H1 (cell line): ENCODE measurements around the gene HMHB1. TPM values are rescaled to one million over a fixed set of nuclear protein-coding genes. Genes with fewer than 3 reads are reported as not detected.

Experiments used
- CTCF ChIA-PET: fragments of 300-600 bp; sonication (Branson Sonifier 250); formaldehyde crosslinking; loops from one replicate; lab custom pipeline; 2021; ENCODE audit not compliant: partially characterized antibody; lab: Charles Lee
- POLR2A ChIA-PET: fragments of 300-600 bp; sonication (Branson Sonifier 250); formaldehyde crosslinking; loops from one replicate; lab custom pipeline; 2021; ENCODE audit warnings: inconsistent platforms; ENCODE audit not compliant: partially characterized antibody; lab: Charles Lee
- DNase-seq, 2 experiments: peaks; one replicate each; pipeline versions ENCODE4 v3.0.0 to v3.0.0-alpha.2; 2010 to 2022; ENCODE audit warnings: low spot score in 2 of 2, low read depth in 1 of 2, mixed read lengths in 1 of 2
- FAIRE-seq: peaks from 2 replicates; lab custom pipeline; 2011; peaks lifted over from hg19 to GRCh38; lab: Jason Lieb, UNC
- H2AFZ ChIP-seq: 2 replicates; pipeline ENCODE4 v1.8.1; 2012; ENCODE audit warnings: low read length, inconsistent platforms
- H2AK5ac ChIP-seq: 2 replicates; pipeline ENCODE4 v1.6.1; 2013; ENCODE audit warnings: low read depth, low read length
- H2BK120ac ChIP-seq: replicated peaks from 2 replicates; pipeline ENCODE3; 2013; ENCODE audit warnings: low read depth, low read length, inconsistent platforms
- H2BK12ac ChIP-seq: 2 replicates; pipeline ENCODE4 v1.6.1; 2013; ENCODE audit warnings: low read depth, low read length
- H2BK15ac ChIP-seq: 2 replicates; pipeline ENCODE4 v1.6.1; 2013; ENCODE audit warnings: low read length
- H2BK20ac ChIP-seq: 2 replicates; pipeline ENCODE4 v1.6.1; 2013; ENCODE audit warnings: low read length
- H2BK5ac ChIP-seq: 2 replicates; pipeline ENCODE4 v1.6.1; 2013; ENCODE audit warnings: low read depth, low read length
- H3K14ac ChIP-seq: 2 replicates; pipeline ENCODE4 v1.6.1; 2013; ENCODE audit warnings: inconsistent platforms; ENCODE audit not compliant: insufficient read length
- H3K18ac ChIP-seq: 2 replicates; pipeline ENCODE4 v1.6.1; 2013; ENCODE audit warnings: low read length; ENCODE audit errors: extremely low read depth
- H3K23ac ChIP-seq: 2 replicates; pipeline ENCODE4 v1.6.1; 2013; ENCODE audit warnings: inconsistent platforms; ENCODE audit not compliant: insufficient read length
- H3K23me2 ChIP-seq: 2 replicates; pipeline ENCODE4 v1.6.1; 2013; ENCODE audit warnings: low read depth, low read length
- H3K27ac ChIP-seq: 2 replicates; pipeline ENCODE4 v1.6.1; 2011; ENCODE audit warnings: low read depth, low read length, inconsistent platforms
- H3K27me3 ChIP-seq, 4 experiments: replicated peaks in 1 of 4; 1 replicate in 1 of 4; 2 replicates in 3 of 4; pipeline versions ENCODE4 v1.6.1 to v1.8.1; 2011 to 2013; ENCODE audit warnings: low read length in 3 of 4, mild to moderate bottlenecking in 3 of 4, inconsistent platforms in 2 of 4, mixed read lengths in 2 of 4, moderate library complexity in 1 of 4; ENCODE audit not compliant: control insufficient read depth in 3 of 4, insufficient read depth in 3 of 4; ENCODE audit errors: extremely low read depth in 1 of 4
- H3K36me3 ChIP-seq, 4 experiments: 2 replicates each; pipeline versions ENCODE4 v1.6.1 to v1.8.1; 2011 to 2013; ENCODE audit warnings: mild to moderate bottlenecking in 4 of 4, low read length in 3 of 4, moderate library complexity in 2 of 4, control low read depth in 1 of 4, inconsistent platforms in 1 of 4; ENCODE audit not compliant: insufficient read depth in 4 of 4, control insufficient read depth in 2 of 4
- H3K4ac ChIP-seq: replicated peaks from 2 replicates; pipeline ENCODE3; 2013; ENCODE audit warnings: low read length, low read depth, mixed read lengths, inconsistent platforms; ENCODE audit not compliant: insufficient read length
- H3K4me1 ChIP-seq, 4 experiments: replicated peaks in 1 of 4; 1 replicate in 1 of 4; 2 replicates in 3 of 4; pipeline versions ENCODE4 v1.6.1 to v1.8.1; 2011 to 2013; ENCODE audit warnings: low read length in 3 of 4, inconsistent platforms in 2 of 4, mixed read lengths in 1 of 4; ENCODE audit not compliant: insufficient read depth in 4 of 4, control insufficient read depth in 3 of 4
- H3K4me2 ChIP-seq, 2 experiments: 2 replicates each; pipeline versions ENCODE4 v1.6.1 to v1.8.1; 2011 to 2013; ENCODE audit warnings: low read depth in 2 of 2, low read length in 2 of 2, control low read depth in 1 of 2, inconsistent platforms in 1 of 2, mild to moderate bottlenecking in 1 of 2; ENCODE audit not compliant: insufficient read depth in 1 of 2
- H3K4me3 ChIP-seq, 4 experiments: fragments of 200-600, 300-600 bp in 1 of 4; sonication (generic), shearing (Covaris generic), sonication (Bioruptor Twin) in 1 of 4; 2 replicates each; pipeline versions ENCODE4 v1.5.1 to v1.8.1; 2011 to 2016; ENCODE audit warnings: low read length in 4 of 4, low read depth in 3 of 4, control low read depth in 2 of 4, inconsistent platforms in 2 of 4, mild to moderate bottlenecking in 2 of 4, mixed read lengths in 1 of 4, moderate library complexity in 1 of 4; ENCODE audit not compliant: insufficient read depth in 2 of 4; ENCODE audit errors: extremely low read depth in 1 of 4
- H3K56ac ChIP-seq: replicated peaks from 2 replicates; pipeline ENCODE3; 2013; ENCODE audit warnings: low read depth, mild to moderate bottlenecking, mixed read lengths, low read length, inconsistent platforms; ENCODE audit not compliant: insufficient read length
- H3K79me1 ChIP-seq: 2 replicates; pipeline ENCODE4 v1.6.1; 2013; ENCODE audit warnings: low read depth, low read length, control low read depth
- H3K79me2 ChIP-seq, 2 experiments: 2 replicates each; pipeline versions ENCODE4 v1.6.1 to v1.8.1; 2012 to 2013; ENCODE audit warnings: low read length in 2 of 2, mild to moderate bottlenecking in 2 of 2, inconsistent platforms in 1 of 2; ENCODE audit not compliant: insufficient read depth in 2 of 2, control insufficient read depth in 1 of 2
- H3K9ac ChIP-seq, 4 experiments: replicated peaks in 1 of 4; 1 replicate in 1 of 4; 2 replicates in 3 of 4; pipeline versions ENCODE4 v1.6.1 to v1.8.1; 2011 to 2013; ENCODE audit warnings: low read depth in 3 of 4, low read length in 3 of 4, control low read depth in 2 of 4, mild to moderate bottlenecking in 2 of 4, moderate library complexity in 2 of 4, inconsistent platforms in 1 of 4; ENCODE audit errors: extremely low read depth in 1 of 4
- H3K9me3 ChIP-seq, 2 experiments: 2 replicates each; pipeline versions ENCODE4 v1.6.1 to v1.8.1; 2012 to 2013; ENCODE audit warnings: mild to moderate bottlenecking in 2 of 2, moderate library complexity in 2 of 2, control low read depth in 1 of 2, inconsistent platforms in 1 of 2, low read depth in 1 of 2, low read length in 1 of 2, mixed read lengths in 1 of 2; ENCODE audit not compliant: insufficient read depth in 2 of 2
- H4K20me1 ChIP-seq, 2 experiments: replicated peaks in 1 of 2; 2 replicates each; pipeline versions ENCODE3 to v1.8.1; 2011 to 2013; ENCODE audit warnings: inconsistent platforms in 2 of 2, low read length in 2 of 2, mild to moderate bottlenecking in 1 of 2; ENCODE audit not compliant: insufficient read depth in 2 of 2, control insufficient read depth in 1 of 2
- H4K5ac ChIP-seq: 2 replicates; pipeline ENCODE4 v1.6.1; 2013; ENCODE audit warnings: low read length, low read depth, mixed read lengths, inconsistent platforms; ENCODE audit not compliant: insufficient read length
- H4K8ac ChIP-seq: 2 replicates; pipeline ENCODE4 v1.8.0; 2013; ENCODE audit warnings: mild to moderate bottlenecking, moderate library complexity, low read length, inconsistent platforms; ENCODE audit not compliant: insufficient read depth; ENCODE audit errors: extremely low read depth
- H4K91ac ChIP-seq: replicated peaks from 2 replicates; pipeline ENCODE3; 2013; ENCODE audit warnings: low read length, mixed read lengths, inconsistent platforms; ENCODE audit not compliant: insufficient read length
- TCF12 ChIP-seq: IDR thresholded peaks from 2 replicates; pipeline ENCODE4 v1.6.1; 2011; ENCODE audit warnings: low read depth, mild to moderate bottlenecking, low read length
- WGBS, 2 experiments: shearing (Covaris generic) in 1 of 2; methylation state at CpG; one replicate each; pipeline versions ENCODE4 v1.1.6 to v1.1.7; 2013 to 2015; ENCODE audit warnings: low lambda C conversion rate in 2 of 2, mixed read lengths in 2 of 2, inconsistent platforms in 1 of 2, low coverage in 1 of 2, missing lambda C conversion rate in 1 of 2; ENCODE audit not compliant: insufficient replicate concordance in 2 of 2, insufficient coverage in 1 of 2, insufficient read length in 1 of 2; ENCODE audit errors: extremely low coverage in 1 of 2, missing lambda C conversion rate in 1 of 2; 5-methylcytosine and 5-hydroxymethylcytosine counted together
- polyA plus RNA-seq, 7 experiments: library from polyadenylated mRNA; depleted of rRNA in 3 of 7; stranded (reverse) in 5 of 7; unstranded in 2 of 7; fragments of >200 nt in 5 of 7; fragments of 200-250 nt in 2 of 7; gene quantifications; 1 replicate in 5 of 7; 2 replicates in 1 of 7; 4 replicates in 1 of 7; pipeline versions ENCODE4 v1.2.1 to v1.2.3, GENCODE V29; 2011 to 2013; ENCODE audit warnings: missing spikeins in 2 of 7, mixed read lengths in 2 of 7
- total RNA-seq: library from RNA; stranded (reverse); fragmentation: NEBNext Ultra II Directional; extraction: Animal tissue kit (Norgen Biotek cat#: 25700); gene quantifications from 2 replicates; pipeline ENCODE4 v1.2.1, GENCODE V29; 2021

The HMHB1 gene
- total and polyA plus RNA-seq, 2 of the 8 experiments (the other 6 are each of a cell fraction or from before 2014, with no cell fraction given) = not detected

DNA sequence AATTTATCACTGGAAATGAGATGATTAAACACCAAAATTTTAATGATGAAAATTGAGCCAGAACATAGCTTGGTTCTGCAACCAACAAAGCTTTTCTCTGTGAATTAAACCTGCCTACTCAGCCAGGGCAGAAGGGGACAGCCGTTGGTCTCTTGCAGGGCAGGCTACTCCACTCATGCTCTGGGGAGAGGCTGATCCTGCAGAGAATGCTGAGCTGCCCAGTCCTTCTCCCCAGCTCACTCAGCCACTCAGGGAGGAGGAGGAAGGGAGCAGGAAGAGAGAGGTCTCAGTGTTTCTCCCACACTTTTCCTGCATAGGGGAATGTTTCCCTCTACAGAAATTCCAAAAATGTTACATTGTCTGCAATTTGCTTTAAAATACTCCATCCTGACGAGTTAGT, 40.4 kb upstream of the HMHB1 start:
- H3K27ac ChIP-seq = no peak overlapping the region
- H3K9ac ChIP-seq = no peak overlapping the region
- H2BK15ac ChIP-seq = no peak overlapping the region
- no peak overlapping the region for H3K4ac ChIP-seq
- H3K79me2 ChIP-seq = no peaks in the 10 kb centered on the region
- H3K23me2 ChIP-seq = no peaks in the 10 kb centered on the region
- no peaks in the 10 kb centered on the region for H3K9me3 ChIP-seq
- H4K8ac ChIP-seq = no peak overlapping the region
- no peak overlapping the region for H3K23ac ChIP-seq
- no peak overlapping the region for H4K91ac ChIP-seq
- no peak overlapping the region for H2BK5ac ChIP-seq
- no peak overlapping the region for H3K14ac ChIP-seq
- WGBS, 2 experiments = 96% methylated on average over 2 of the region's 2 CpGs; no CpG with 5 or more reads in 1 of the 2 experiments
- ChIA-PET POLR2A (no interaction called here), CTCF (interaction anchor here (0.9 to 1.9 kb wide), 2 partner anchors 9 to 53 kb away, joined by 3 to 5 read pairs; no protein-coding TSS in a partner anchor)
- FAIRE-seq (no peak), DNase-seq (no peak)
- no peak overlapping the region for H3K56ac ChIP-seq
- no peaks in the 10 kb centered on the region for H4K20me1 ChIP-seq
- no peaks in the 10 kb centered on the region for H3K79me1 ChIP-seq
- H3K4me2 ChIP-seq = no peak overlapping the region
- H3K36me3 ChIP-seq = no peaks in the 10 kb centered on the region
- H3K4me1 ChIP-seq = no peaks in the 10 kb centered on the region
- no peak overlapping the region for H2AK5ac ChIP-seq
- H2BK12ac ChIP-seq = no peak overlapping the region
- H2AFZ ChIP-seq = no peak overlapping the region
- no peak overlapping the region for H2BK120ac ChIP-seq
- H3K18ac ChIP-seq = no peak overlapping the region
- no peaks in the 10 kb centered on the region for H3K27me3 ChIP-seq
- H2BK20ac ChIP-seq = no peak overlapping the region
- H4K5ac ChIP-seq = no peak overlapping the region
- H3K4me3 ChIP-seq = no peak overlapping the region
- TF ChIP-seq TCF12 = no peak
